A673 (cell line): ENCODE measurements around the gene PCBP2.

ENCODE experiments used
- EZH2 ChIP-seq: fragments of 200-600 bp; sonication (generic); IDR thresholded peaks from 2 replicates; pipeline ENCODE4 v1.6.1; 2017; ENCODE audit warnings: borderline replicate concordance, low read depth, mild to moderate bottlenecking, mixed read lengths, antibody characterized with exemption, low read length; ENCODE audit not compliant: poor library complexity, severe bottlenecking
- TF ChIP-seq, protein P1 (sequence below): fragments of 300-800, 200-600 bp; sonication (generic); conservative IDR thresholded peaks from 2 replicates; pipeline ENCODE4 v1.5.1; 2017; ENCODE audit warnings: low read depth, mild to moderate bottlenecking, antibody characterized with exemption, low read length, moderate library complexity, mixed read lengths

DNA sequence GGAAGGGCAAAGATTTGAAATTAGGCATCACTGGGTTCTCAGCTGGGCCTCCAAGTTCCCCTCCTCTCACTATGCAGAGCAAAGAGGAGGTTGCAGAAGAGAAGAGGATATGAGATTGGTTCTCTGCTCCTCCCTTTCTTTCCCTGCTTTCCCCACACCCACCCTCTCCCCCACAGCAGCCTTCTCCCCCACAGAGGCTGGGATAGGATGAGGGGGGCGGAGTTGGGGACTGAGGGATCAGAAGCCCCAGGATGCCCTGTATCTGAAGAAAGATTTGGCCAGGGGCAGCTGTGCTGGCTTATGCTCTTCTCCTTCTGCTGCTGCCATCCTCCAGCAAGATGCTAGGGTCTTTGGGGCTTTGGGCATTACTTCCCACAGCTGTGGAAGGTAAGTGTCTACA lies 28.3 kb upstream of the PCBP2 start, which contains the start of gene AMHR2:
- TF ChIP-seq, protein P1, sequence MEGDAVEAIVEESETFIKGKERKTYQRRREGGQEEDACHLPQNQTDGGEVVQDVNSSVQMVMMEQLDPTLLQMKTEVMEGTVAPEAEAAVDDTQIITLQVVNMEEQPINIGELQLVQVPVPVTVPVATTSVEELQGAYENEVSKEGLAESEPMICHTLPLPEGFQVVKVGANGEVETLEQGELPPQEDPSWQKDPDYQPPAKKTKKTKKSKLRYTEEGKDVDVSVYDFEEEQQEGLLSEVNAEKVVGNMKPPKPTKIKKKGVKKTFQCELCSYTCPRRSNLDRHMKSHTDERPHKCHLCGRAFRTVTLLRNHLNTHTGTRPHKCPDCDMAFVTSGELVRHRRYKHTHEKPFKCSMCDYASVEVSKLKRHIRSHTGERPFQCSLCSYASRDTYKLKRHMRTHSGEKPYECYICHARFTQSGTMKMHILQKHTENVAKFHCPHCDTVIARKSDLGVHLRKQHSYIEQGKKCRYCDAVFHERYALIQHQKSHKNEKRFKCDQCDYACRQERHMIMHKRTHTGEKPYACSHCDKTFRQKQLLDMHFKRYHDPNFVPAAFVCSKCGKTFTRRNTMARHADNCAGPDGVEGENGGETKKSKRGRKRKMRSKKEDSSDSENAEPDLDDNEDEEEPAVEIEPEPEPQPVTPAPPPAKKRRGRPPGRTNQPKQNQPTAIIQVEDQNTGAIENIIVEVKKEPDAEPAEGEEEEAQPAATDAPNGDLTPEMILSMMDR = no peak
- no peak for TF ChIP-seq EZH2
